Islet precursor cell (in vitro differentiated cells): Measurements from ENCODE around the gene CALML3.

Experiments
- DNase-seq: peaks from one replicate; pipeline ENCODE4 v3.0.0-alpha.2; 2018

Gene CALML3

GRCh38 chr10:5508161-5508604 is 16.6 kb upstream of the CALML3 start:
- no peak for DNase-seq

- no peak for DNase-seq
Measured at GRCh38 chr10:5508786-5509185, 16.0 kb upstream of the CALML3 start.

- no peak for DNase-seq
Measured at GRCh38 chr10:5509236-5509635, 15.5 kb upstream of the CALML3 start.

- no peak for DNase-seq
Measured at GRCh38 chr10:5509691-5510090, 15.1 kb upstream of the CALML3 start.

GRCh38 chr10:5510281-5511072 is 14.3 kb upstream of the CALML3 start:
- DNase-seq, result no peak

GRCh38 chr10:5511231-5511884 is 13.4 kb upstream of the CALML3 start:
- no peak for DNase-seq

- no peak for DNase-seq
Measured at GRCh38 chr10:5511885-5512280, 12.9 kb upstream of the CALML3 start.

GRCh38 chr10:5512331-5512730 is 12.4 kb upstream of the CALML3 start:
- DNase-seq, result no peak

- no peak for DNase-seq
Measured at GRCh38 chr10:5512881-5513612, 11.7 kb upstream of the CALML3 start.

GRCh38 chr10:5514226-5514850 is 10.4 kb upstream of the CALML3 start:
- peak; percentile 67 for DNase-seq

- DNase-seq, result no peak
Measured at GRCh38 chr10:5515948-5516761, 8.6 kb upstream of the CALML3 start.

GRCh38 chr10:5517546-5517945 is 7.2 kb upstream of the CALML3 start:
- no peak for DNase-seq

- DNase-seq, result no peak
Measured at GRCh38 chr10:5518143-5518542, 6.6 kb upstream of the CALML3 start.

GRCh38 chr10:5519054-5519453 is 5.7 kb upstream of the CALML3 start:
- no peak for DNase-seq

GRCh38 chr10:5522913-5523560 is 1.7 kb upstream of the CALML3 start:
- peak; percentile 45 for DNase-seq

GRCh38 chr10:5523796-5524574 is 776 bp upstream of the CALML3 start:
- DNase-seq, result peak; percentile 53

GRCh38 chr10:5525561-5526341 is 990 bp downstream of the CALML3 start:
- DNase-seq, result peak; percentile 48

- peak; percentile 29 for DNase-seq
Measured at GRCh38 chr10:5526691-5527331, 2.0 kb downstream of the CALML3 start.

- peak; percentile 61 for DNase-seq
Measured at GRCh38 chr10:5527332-5528200, 2.8 kb downstream of the CALML3 start.
